Esophagus squamous epithelium (tissue), 4 donors: ENCODE results near the gene PGLYRP4.

ENCODE experiments used
- POLR2A ChIP-seq, 4 donors: fragments of 450-650 bp; IDR thresholded peaks; one replicate each; pipeline ENCODE4 v1.6.1; 2017; ENCODE audit warnings: antibody characterized with exemption in 4 of 4, mild to moderate bottlenecking in 4 of 4, moderate library complexity in 3 of 4
- TF ChIP-seq, protein P1 (sequence below), 6 experiments: fragments of 450-650 bp in 4 of 6; fragments of 200-600 bp in 2 of 6; sonication (generic) in 2 of 6; IDR thresholded peaks; one replicate each; pipeline ENCODE4 v1.5.1; 2016 to 2019; ENCODE audit warnings: antibody characterized with exemption in 6 of 6, mild to moderate bottlenecking in 4 of 6, moderate library complexity in 4 of 6

DNA sequence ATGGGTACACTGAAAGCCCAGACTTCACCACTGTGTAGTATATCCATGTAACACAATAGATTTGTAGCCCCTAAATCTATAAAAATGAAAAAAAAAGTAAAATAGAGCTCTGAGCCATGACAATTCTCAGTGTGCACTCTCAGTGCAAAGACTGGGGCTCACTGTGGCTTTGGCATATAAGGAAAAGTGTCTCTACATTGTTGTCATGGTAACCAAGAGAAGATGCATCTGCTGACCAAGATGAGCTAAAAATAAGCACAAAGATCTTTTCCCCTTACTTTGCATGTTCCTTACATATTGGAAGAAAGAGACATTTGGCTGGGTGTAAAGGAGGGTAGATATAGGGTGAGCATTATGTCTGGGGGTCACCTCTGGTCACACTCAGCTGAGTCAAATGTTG is 12.0 kb downstream of the PGLYRP4 start:
- no peak for TF ChIP-seq POLR2A (IDR thresholded peaks at IDR 0.05)
- TF ChIP-seq, protein P1, sequence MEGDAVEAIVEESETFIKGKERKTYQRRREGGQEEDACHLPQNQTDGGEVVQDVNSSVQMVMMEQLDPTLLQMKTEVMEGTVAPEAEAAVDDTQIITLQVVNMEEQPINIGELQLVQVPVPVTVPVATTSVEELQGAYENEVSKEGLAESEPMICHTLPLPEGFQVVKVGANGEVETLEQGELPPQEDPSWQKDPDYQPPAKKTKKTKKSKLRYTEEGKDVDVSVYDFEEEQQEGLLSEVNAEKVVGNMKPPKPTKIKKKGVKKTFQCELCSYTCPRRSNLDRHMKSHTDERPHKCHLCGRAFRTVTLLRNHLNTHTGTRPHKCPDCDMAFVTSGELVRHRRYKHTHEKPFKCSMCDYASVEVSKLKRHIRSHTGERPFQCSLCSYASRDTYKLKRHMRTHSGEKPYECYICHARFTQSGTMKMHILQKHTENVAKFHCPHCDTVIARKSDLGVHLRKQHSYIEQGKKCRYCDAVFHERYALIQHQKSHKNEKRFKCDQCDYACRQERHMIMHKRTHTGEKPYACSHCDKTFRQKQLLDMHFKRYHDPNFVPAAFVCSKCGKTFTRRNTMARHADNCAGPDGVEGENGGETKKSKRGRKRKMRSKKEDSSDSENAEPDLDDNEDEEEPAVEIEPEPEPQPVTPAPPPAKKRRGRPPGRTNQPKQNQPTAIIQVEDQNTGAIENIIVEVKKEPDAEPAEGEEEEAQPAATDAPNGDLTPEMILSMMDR (IDR thresholded peaks at IDR 0.05): no peak
